Ovary (tissue), 9 donors: ENCODE results near the gene MAP1B. TPM values are rescaled to one million over a fixed set of nuclear protein-coding genes. Genes with fewer than 3 reads are reported as not detected.

Experiments
- DNase-seq, 5 donors: peaks; one replicate each; pipeline ENCODE4 v3.0.0-alpha.2; 2019 to 2020
- H3K27ac ChIP-seq, 2 donors: fragments of 200-600 bp; one replicate each; pipeline versions ENCODE4 v1.5.1 to v1.8.0; 2019 to 2022
- H3K27me3 ChIP-seq: fragments of 200-600 bp; one replicate; pipeline ENCODE4 v1.8.0; 2022
- H3K36me3 ChIP-seq: fragments of 200-600 bp; sonication (generic); one replicate; pipeline ENCODE4 v1.5.1; 2019
- H3K4me1 ChIP-seq: one replicate; pipeline ENCODE4 v1.8.1; 2013; ENCODE audit warnings: mild to moderate bottlenecking, moderate library complexity; ENCODE audit not compliant: insufficient read depth
- H3K4me3 ChIP-seq: fragments of 200-600 bp; sonication (generic); one replicate; pipeline ENCODE4 v1.5.1; 2017
- H3K9me3 ChIP-seq, 2 donors: fragments of 200-600 bp in 1 of 2; sonication (generic) in 1 of 2; one replicate each; pipeline versions ENCODE4 v1.5.1 to v1.8.1; 2013 to 2019; ENCODE audit warnings: mild to moderate bottlenecking in 1 of 2, moderate library complexity in 1 of 2
- CTCF ChIP-seq, 3 donors: fragments of 450-650 bp in 2 of 3; fragments of 200-600 bp in 1 of 3; IDR thresholded peaks; one replicate each; pipeline versions ENCODE4 v1.5.1 to v1.8.0; 2016 to 2022; ENCODE audit warnings: antibody characterized with exemption in 3 of 3, mild to moderate bottlenecking in 1 of 3
- EP300 ChIP-seq: sonication (generic); formaldehyde crosslinking; IDR thresholded peaks from one replicate; pipeline ENCODE4 v1.6.1; 2017; ENCODE audit warnings: antibody characterized with exemption
- POLR2A ChIP-seq: fragments of 450-650 bp; IDR thresholded peaks from one replicate; pipeline ENCODE4 v1.6.1; 2017; ENCODE audit warnings: antibody characterized with exemption, mild to moderate bottlenecking, moderate library complexity
- WGBS, 3 donors: extraction: QIAGEN DNeasy Blood & Tissue Kit in 1 of 3; methylation state at CpG; one replicate each; pipeline versions ENCODE4 v1.1.5 to v1.1.7; 2013 to 2017; 5-methylcytosine and 5-hydroxymethylcytosine counted together
- intact Hi-C, 4 donors: fragments of 100-400 bp; cut with DNase I; formaldehyde crosslinking; loops; one replicate each; pipeline versions ENCODE4 v1.11.0 to v1.15.1; 2022 to 2023
- polyA plus RNA-seq, 2 donors: library from polyadenylated mRNA; stranded (reverse); fragments of 200-250 nt in 1 of 2; fragments of 350-450 nt in 1 of 2; fragmentation: Illumina TruSeq in 1 of 2; extraction: RNeasy Lipid Tissue Mini Kit (QIAGEN cat#74804) in 1 of 2; gene quantifications; one replicate each; pipeline ENCODE4 v1.2.3, GENCODE V29; 2013 to 2014
- total RNA-seq, 7 donors: library from RNA; depleted of rRNA in 2 of 7; stranded (reverse); fragments of >200 nt in 2 of 7; fragmentation: NEBNext Ultra II Directional in 3 of 7; extraction: Animal tissue kit (Norgen Biotek cat#: 25700) in 3 of 7; gene quantifications; one replicate each; pipeline versions ENCODE4 v1.1.0 to v1.2.4, GENCODE V29; 2016 to 2023
- donor health status: DM: no; HTN: no; CAD: no; lungs with moderate emphysema.
- donor health status: DM: no; HTN: no; CAD: no.
- donor health status: Bipolar disorder and iron deficiency.
- donor health status: DM: yes; HTN: yes; CAD: no.
- donor health status: DM: no; HTN: no; CAD: no.
- donor health status: DM: yes; HTN: yes; CAD: no.

Gene MAP1B
- total and polyA plus RNA-seq, 9 donors, result 4.4 to 126 (median 47.7) TPM

- DNase-seq, result no peak
- intact Hi-C loops, result no loop called here
- H3K36me3 ChIP-seq, result no peaks in the 10 kb centered on the region
- no peak overlapping the region for H3K27ac ChIP-seq
- no peaks in the 10 kb centered on the region for H3K27me3 ChIP-seq
- H3K9me3 ChIP-seq, result no peaks in the 10 kb centered on the region
- TF ChIP-seq EP300 (no peak), CTCF (IDR thresholded peaks at IDR 0.05) (no peak), POLR2A (no peak)
- peaks cover 6% of the 10 kb centered on the region for H3K4me1 ChIP-seq
- 79 to 85% (median 79%) methylated on average over 3 of the region's 3 CpGs for WGBS, 3 donors
- no peak overlapping the region for H3K4me3 ChIP-seq
Measured at GRCh38 chr5:72206160-72206559, 98.9 kb downstream of the MAP1B start.

GRCh38 chr5:72206994-72207393, 99.7 kb downstream of the MAP1B start:
- intact Hi-C loops, result no loop called here
- H3K9me3 ChIP-seq, result no peaks in the 10 kb centered on the region
- TF ChIP-seq POLR2A, result no peak
- TF ChIP-seq EP300, result no peak
- WGBS, 3 donors, result 93 to 96% (median 95%) methylated on average over 3 of the region's 3 CpGs
- DNase-seq, result no peak
- no peak overlapping the region for H3K27ac ChIP-seq
- no peaks in the 10 kb centered on the region for H3K27me3 ChIP-seq
- H3K4me3 ChIP-seq, result no peak overlapping the region
- no peaks in the 10 kb centered on the region for H3K36me3 ChIP-seq
- H3K4me1 ChIP-seq, result peaks cover 6% of the 10 kb centered on the region

- intact Hi-C loops, result no loop called here
- TF ChIP-seq EP300 (no peak), CTCF (IDR thresholded peaks at IDR 0.05) (no peak), POLR2A (no peak)
- Histone ChIP-seq H3K27me3 (no peaks in the 10 kb centered on the region), H3K4me3 (no peak overlapping the region), H3K9me3 (no peaks in the 10 kb centered on the region), H3K4me1 (peaks cover 6% of the 10 kb centered on the region), H3K36me3 (no peaks in the 10 kb centered on the region), H3K27ac (no peak overlapping the region)
- no peak for DNase-seq
- 91 to 98% (median 97%) methylated on average over 3 of the region's 3 CpGs for WGBS, 3 donors
Measured at GRCh38 chr5:72208324-72208926, 101.2 kb downstream of the MAP1B start.

- Histone ChIP-seq H3K27me3 (no peaks in the 10 kb centered on the region), H3K4me1 (peaks cover 6% of the 10 kb centered on the region), H3K36me3 (no peaks in the 10 kb centered on the region), H3K9me3 (no peaks in the 10 kb centered on the region), H3K27ac (no peak overlapping the region), H3K4me3 (no peak overlapping the region)
- 76 to 87% (median 83%) methylated on average over 10 of the region's 10 CpGs for WGBS, 3 donors
- intact Hi-C loops, result loop anchor here in 1 of 4 donors (10.0 kb wide), 1 partner anchor 65 kb away; no protein-coding TSS in a partner anchor
- TF ChIP-seq CTCF (IDR thresholded peaks at IDR 0.05), result no peak
- TF ChIP-seq POLR2A, result no peak
- TF ChIP-seq EP300, result no peak
- no peak for DNase-seq
Measured at GRCh38 chr5:72209147-72210115, 102.2 kb downstream of the MAP1B start.
